LNCaP clone FGC (cell line): ENCODE data around the gene RPS19.

Experiments used
- DNase-seq: peaks from one replicate; pipeline ENCODE4 v3.0.0-alpha.2; 2011; ENCODE audit warnings: low read depth
- H3K4me3 ChIP-seq: 2 replicates; pipeline ENCODE4 v1.5.1; 2011; ENCODE audit warnings: mild to moderate bottlenecking, low read depth, low read length, control low read depth
- CTCF ChIP-seq: IDR thresholded peaks from 2 replicates; pipeline ENCODE4 v1.5.1; 2012; ENCODE audit warnings: mild to moderate bottlenecking; ENCODE audit not compliant: control insufficient read depth, insufficient read depth; ENCODE audit errors: extremely low read depth

RPS19 gene

GRCh38 chr19:41897820-41898219, 37.8 kb downstream of the RPS19 start:
- no peak for DNase-seq

GRCh38 chr19:41898235-41898634, 38.2 kb downstream of the RPS19 start:
- DNase-seq = no peak
- no peak for TF ChIP-seq CTCF

More at GRCh38 chr19:41897820-41898219, 37.8 kb downstream of the RPS19 start:
- no peak for TF ChIP-seq CTCF
- H3K4me3 ChIP-seq = no peak overlapping the region

GRCh38 chr19:41901707-41902360, 41.8 kb downstream of the RPS19 start:
- no peak for DNase-seq
- no peak overlapping the region for H3K4me3 ChIP-seq
- TF ChIP-seq CTCF = no peak

More at GRCh38 chr19:41898235-41898634, 38.2 kb downstream of the RPS19 start:
- H3K4me3 ChIP-seq = no peak overlapping the region

- no peak overlapping the region for H3K4me3 ChIP-seq
- TF ChIP-seq CTCF = no peak
- no peak for DNase-seq
Observed at GRCh38 chr19:41902594-41902993, 42.5 kb downstream of the RPS19 start.

GRCh38 chr19:41903193-41903953, 43.3 kb downstream of the RPS19 start:
- DNase-seq = no peak
- no peak overlapping the region for H3K4me3 ChIP-seq
- TF ChIP-seq CTCF = no peak

- DNase-seq = peak; percentile 69
- TF ChIP-seq CTCF = no peak
- 0 out of 2 replicates have a peak overlapping the region, but pooled peaks have one; percentile 9 for H3K4me3 ChIP-seq
Observed at GRCh38 chr19:41904118-41904870, 44.2 kb downstream of the RPS19 start.
